ENCODE results near the gene KRT72.

KRT72 gene

GRCh38 chr12:52630599-52631200 lies 29.4 kb upstream of the KRT72 start:
- DNase-seq (ENCODE audit: extremely low read depth in 1 of 2, low read depth in 1 of 2) = no peak

- DNase-seq (ENCODE audit: extremely low read depth in 1 of 2, low read depth in 1 of 2) = no peak
These were observed 28.8 kb upstream of the KRT72 start for GRCh38 chr12:52630008-52630500.

GRCh38 chr12:52629281-52630007 lies 28.2 kb upstream of the KRT72 start:
- no peak for DNase-seq (ENCODE audit: extremely low read depth in 1 of 2, low read depth in 1 of 2)

GRCh38 chr12:52628841-52629240 lies 27.6 kb upstream of the KRT72 start:
- DNase-seq (ENCODE audit: extremely low read depth in 1 of 2, low read depth in 1 of 2) = no peak

- DNase-seq (ENCODE audit: extremely low read depth in 1 of 2, low read depth in 1 of 2) = no peak
These were observed 26.8 kb upstream of the KRT72 start for GRCh38 chr12:52628111-52628507.

DNA sequence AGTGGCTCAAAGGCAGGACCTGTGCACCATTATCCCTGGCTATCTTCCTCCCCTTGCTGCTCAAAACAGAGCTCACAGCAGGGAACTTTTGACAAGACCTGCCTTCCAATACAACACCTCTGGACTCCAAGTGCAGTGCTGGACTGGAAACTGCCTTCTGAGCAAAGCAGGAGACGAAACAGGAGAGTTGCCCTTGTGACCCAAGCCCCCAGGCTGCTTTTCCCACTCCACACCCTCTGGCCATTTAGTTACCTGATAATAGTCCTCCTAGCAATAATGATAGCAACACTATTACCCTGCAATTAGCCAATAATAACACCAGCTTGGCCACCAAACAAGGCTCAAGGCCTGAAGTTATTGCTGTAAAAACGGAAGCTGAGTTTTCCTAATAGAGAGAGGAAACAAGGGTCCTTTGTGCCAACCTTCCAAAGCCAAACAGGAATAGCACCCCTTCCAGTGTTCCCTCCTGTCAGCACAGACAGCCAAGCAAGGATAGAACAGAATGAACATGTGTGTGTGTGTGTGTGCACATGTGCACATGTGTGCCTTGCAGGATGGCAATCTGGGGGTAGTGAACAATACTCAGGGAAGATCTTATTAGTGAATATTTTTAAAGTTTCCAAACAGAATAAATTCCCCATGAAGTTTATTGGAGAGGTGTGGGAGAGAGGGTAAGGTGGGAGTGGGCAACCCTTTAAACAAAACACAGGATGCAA lies 26.3 kb upstream of the KRT72 start:
- DNase-seq (ENCODE audit: extremely low read depth in 1 of 2, low read depth in 1 of 2) = no peak

- no peak for DNase-seq (ENCODE audit: extremely low read depth in 1 of 2, low read depth in 1 of 2)
These were observed 21.1 kb upstream of the KRT72 start for GRCh38 chr12:52622349-52622748.

- DNase-seq (ENCODE audit: extremely low read depth in 1 of 2, low read depth in 1 of 2) = no peak
These were observed 17.6 kb upstream of the KRT72 start for GRCh38 chr12:52618866-52619265.

GRCh38 chr12:52618216-52618615 lies 17.0 kb upstream of the KRT72 start, which contains the start of gene KRT73:
TSS of gene KRT73 (minus strand) at chr12:52618559. CDS start at chr12:52618524, 35 bp downstream.
- no peak for DNase-seq (ENCODE audit: extremely low read depth in 1 of 2, low read depth in 1 of 2)

DNA sequence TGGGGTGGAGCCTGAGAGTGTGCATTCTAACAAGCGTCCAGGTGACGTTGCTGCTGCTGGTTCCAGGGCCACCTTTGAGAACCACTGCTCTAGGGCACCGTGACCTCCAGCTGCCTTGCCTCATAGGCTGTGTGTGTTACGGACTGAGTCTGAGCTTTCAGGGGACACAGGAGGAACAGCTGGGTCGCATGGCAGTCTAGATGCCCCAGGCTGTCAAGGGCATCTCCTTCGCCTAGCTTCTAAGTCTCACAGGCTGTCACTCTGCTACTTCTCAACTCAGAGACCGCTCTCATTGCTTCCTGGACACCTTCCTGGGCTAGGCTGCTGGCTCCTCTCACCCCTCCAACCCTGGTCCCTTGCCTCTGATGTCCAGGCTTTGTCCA lies 16.1 kb upstream of the KRT72 start:
- no peak for DNase-seq (ENCODE audit: extremely low read depth in 1 of 2, low read depth in 1 of 2)

DNA sequence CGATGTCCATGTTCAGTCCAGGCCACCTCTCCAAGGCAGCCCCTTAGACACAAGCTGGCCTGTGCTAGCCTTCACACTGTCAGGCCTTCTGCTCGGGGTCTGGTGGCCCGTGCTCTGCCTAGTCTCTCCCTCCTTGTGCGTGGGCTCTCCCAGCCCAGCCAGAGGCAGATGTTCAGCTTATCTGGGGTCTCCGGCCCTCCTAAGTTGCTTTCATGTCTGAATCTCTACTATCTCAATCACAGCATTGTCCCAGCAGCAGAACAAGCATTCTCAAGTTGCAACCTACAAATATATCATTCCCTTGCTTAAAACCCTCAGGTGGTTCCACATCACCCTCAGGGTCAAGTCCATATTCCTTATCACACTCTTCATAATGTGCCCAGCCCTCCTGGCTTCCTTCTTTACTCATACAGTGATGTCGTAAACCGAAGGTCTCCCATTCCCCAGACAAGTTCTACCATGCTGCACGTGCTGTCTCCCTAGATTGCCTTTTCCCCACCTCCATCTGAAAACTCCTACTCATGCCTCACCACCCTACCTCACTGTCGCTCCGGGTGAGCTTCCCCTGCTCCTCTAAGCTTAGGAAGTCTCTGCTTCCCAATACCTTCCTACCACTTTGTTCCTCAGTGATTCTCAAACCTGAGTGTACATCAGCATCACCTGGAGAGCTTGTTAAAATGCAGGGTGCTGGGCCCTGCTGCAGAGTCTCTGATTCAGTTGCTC lies 15.6 kb upstream of the KRT72 start:
- DNase-seq (ENCODE audit: extremely low read depth in 1 of 2, low read depth in 1 of 2) = no peak

GRCh38 chr12:52615912-52616311 lies 14.6 kb upstream of the KRT72 start:
- no peak for DNase-seq (ENCODE audit: extremely low read depth in 1 of 2, low read depth in 1 of 2)

DNA sequence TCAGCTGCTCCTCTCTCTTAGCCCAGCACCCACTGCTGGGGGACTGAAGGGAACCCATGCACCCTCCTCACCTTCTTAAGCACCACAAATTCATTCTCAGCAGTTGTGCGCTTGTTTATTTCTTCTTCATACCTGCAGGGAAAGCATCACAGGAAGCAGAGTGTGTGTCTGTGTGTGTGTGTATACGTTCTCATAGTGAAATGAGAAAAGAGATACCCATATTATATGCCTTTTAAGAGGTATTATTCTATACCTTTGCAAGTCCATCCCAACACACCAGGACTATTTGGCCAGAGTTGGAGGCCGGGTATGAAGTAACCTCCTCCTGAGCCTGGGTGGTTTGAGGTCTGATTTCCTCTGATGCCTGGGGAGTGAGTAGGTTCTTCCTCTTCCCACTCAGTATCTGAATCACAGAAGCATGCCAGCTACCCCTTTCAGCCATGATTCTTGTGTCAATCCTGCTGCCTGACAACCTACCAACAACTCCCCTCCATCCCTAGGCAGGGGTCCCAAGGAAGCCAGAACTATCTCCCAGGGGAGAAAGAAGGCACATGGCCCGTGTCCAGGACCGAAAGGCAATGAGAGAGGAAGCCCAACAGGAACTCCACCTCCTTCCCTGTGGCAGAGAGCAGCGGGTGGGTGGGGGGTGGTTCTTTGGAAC lies 14.1 kb upstream of the KRT72 start:
- DNase-seq (ENCODE audit: extremely low read depth in 1 of 2, low read depth in 1 of 2) = no peak

- DNase-seq (ENCODE audit: extremely low read depth in 1 of 2, low read depth in 1 of 2) = no peak
These were observed 13.3 kb upstream of the KRT72 start for GRCh38 chr12:52614381-52615207.

DNA sequence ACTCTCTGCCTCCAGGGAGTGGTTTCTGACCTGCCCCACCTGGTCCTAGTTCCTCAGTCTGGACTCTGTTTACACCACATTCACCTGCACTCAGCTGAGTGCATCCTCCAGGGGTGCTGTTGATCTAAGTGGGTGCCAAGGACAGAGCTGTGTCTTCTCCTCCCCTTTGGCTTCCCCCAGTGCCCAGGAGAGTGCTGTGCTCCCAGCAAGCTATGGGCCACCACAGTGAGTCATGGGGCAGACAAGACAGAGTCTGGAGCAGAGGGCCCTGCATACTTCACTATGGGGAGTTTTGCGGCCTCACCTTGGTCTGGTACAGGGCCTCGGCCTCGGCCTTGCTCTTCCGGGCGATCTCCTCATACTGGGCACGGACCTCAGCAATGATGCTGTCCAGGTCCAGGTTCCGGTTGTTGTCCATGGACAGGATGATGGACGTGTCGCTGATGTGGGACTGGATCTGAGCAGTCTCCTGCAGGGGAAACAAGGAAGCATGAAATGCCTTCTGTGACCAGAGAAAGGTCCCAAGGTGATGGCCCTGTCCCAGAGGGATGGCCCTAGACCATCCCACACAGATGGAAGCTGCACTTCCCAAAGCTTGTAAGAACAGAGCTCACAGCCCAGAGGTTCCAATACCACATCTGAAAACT lies 12.2 kb upstream of the KRT72 start:
- no peak for DNase-seq (ENCODE audit: extremely low read depth in 1 of 2, low read depth in 1 of 2)

DNA sequence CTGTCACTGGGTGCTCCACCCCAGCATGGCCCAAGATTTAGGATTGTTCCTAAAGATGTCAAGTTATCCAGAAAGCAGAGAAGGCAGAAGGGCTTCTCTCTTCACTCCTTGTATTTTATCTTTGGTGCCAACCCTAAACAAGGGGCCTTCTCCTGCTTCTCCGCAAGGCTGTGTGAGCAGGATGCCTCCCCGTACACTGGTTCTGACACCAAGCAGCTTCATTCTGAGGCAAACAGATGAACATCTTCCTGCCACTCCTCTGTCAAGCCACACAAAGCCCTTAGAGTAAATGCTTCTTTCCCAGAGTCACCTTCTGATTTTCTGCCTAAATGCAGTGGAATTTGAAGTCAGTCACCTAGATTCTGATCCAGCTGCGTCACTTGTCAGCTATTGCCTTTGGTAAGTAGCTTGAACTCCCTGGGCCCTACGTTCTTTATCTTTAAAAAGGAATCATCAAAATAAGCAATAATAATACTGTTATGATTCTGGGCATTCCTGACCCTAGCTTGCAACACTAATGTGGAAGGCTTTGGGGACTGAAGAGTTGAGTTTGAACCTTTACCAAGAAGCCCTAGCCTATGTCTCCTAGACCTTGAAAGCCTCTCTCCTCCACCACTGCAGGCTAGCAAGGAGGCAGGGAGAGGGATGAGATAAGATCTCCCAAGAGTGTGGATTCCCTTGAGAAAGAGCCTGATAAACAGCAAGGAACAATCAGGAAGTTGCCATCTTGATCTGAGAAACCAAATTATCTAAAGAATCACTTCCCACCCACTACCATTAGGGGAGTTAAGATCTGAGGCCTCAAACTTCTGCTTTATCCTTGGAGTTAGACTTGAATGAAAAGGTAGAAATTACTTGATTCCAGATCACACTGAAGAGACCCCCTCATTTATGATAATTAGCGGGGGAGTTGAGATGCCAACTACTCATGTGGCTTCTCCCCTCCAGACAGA lies 11.4 kb upstream of the KRT72 start:
- DNase-seq (ENCODE audit: extremely low read depth in 1 of 2, low read depth in 1 of 2) = no peak

- no peak for DNase-seq (ENCODE audit: extremely low read depth in 1 of 2, low read depth in 1 of 2)
These were observed 9.8 kb upstream of the KRT72 start for GRCh38 chr12:52611080-52611468.
